Body of pancreas (tissue), 4 donors: ENCODE data around the gene ST3GAL3. TPM values are rescaled to one million over a fixed set of nuclear protein-coding genes. Genes with fewer than 3 reads are reported as not detected.

Experiments used
- ATAC-seq: fragments of 150-250 bp; one replicate; pipeline ENCODE4 v1.9.1; 2016
- DNase-seq, 4 donors: peaks; one replicate each; pipeline ENCODE4 v3.0.0-alpha.2; 2019
- H3K27ac ChIP-seq, 4 donors: fragments of 200-600 bp; sonication (generic); 1 replicate in 3 of 4; 2 replicates in 1 of 4; pipeline versions ENCODE4 v1.5.1 to v1.6.1; 2016 to 2019; ENCODE audit warnings: mild to moderate bottlenecking in 1 of 4, mixed read lengths in 1 of 4, moderate library complexity in 1 of 4
- H3K27me3 ChIP-seq, 2 donors: fragments of 200-600 bp; sonication (generic); one replicate each; pipeline ENCODE4 v1.6.0; 2016; ENCODE audit warnings: mild to moderate bottlenecking in 1 of 2
- H3K36me3 ChIP-seq, 2 donors: fragments of 200-600 bp; sonication (generic); replicated peaks in 1 of 2; 2 replicates each; pipeline ENCODE4 v1.5.1; 2016; ENCODE audit warnings: low read depth in 2 of 2; ENCODE audit not compliant: insufficient read depth in 1 of 2
- H3K4me1 ChIP-seq: fragments of 200-600 bp; sonication (generic); one replicate; pipeline ENCODE4 v1.6.0; 2016
- H3K4me3 ChIP-seq, 2 donors: fragments of 200-600 bp; sonication (generic); 1 replicate in 1 of 2; 2 replicates in 1 of 2; pipeline ENCODE4 v1.5.1; 2016 to 2019
- H3K9me3 ChIP-seq, 3 donors: fragments of 200-600 bp; sonication (generic); 1 replicate in 2 of 3; 2 replicates in 1 of 3; pipeline ENCODE4 v1.5.1; 2016
- POLR2A ChIP-seq, 3 donors: fragments of 450-650 bp; IDR thresholded peaks; one replicate each; pipeline ENCODE4 v1.6.1; 2016; ENCODE audit warnings: antibody characterized with exemption in 3 of 3, mild to moderate bottlenecking in 2 of 3
- WGBS, 2 donors: methylation state at CpG; one replicate each; pipeline ENCODE4 v1.1.5; 2017; 5-methylcytosine and 5-hydroxymethylcytosine counted together
- intact Hi-C: fragments of 100-400 bp; cut with DNase I; formaldehyde crosslinking; loops from one replicate; pipeline ENCODE4 v1.15.1; 2023
- total RNA-seq, 2 donors: library from RNA; depleted of rRNA; stranded (reverse); fragments of >200 nt; gene quantifications; one replicate each; pipeline ENCODE4 v1.1.0, GENCODE V29; 2016
- TF ChIP-seq, protein P1 (sequence below), 7 experiments: fragments of 450-650 bp in 4 of 7; fragments of 200-600 bp in 3 of 7; sonication (generic) in 3 of 7; IDR thresholded peaks; one replicate each; pipeline ENCODE4 v1.5.1; 2016 to 2019; ENCODE audit warnings: antibody characterized with exemption in 7 of 7

Gene ST3GAL3
- total RNA-seq, 2 donors from 2014 or later = 14.5 to 15.2 TPM

DNA sequence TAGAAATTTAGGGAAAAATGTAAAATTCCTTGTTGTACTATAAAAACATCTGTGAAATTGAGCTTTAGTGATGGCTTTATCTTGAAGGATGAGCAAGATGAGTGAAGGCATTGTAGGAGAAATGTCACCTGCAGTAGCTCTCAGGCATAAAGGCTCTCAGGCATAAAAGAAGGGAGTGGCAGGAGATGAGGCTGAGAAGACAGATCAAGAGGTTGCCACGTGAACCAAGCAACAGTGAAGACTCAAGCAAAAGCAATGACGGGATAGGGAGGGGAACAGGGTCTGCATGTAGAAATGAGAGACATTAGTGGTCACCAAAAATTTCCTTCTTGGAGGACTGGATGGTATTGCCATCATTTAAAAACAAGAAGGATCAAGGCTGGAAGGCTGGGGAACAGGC lies 98.8 kb downstream of the ST3GAL3 start:
- H3K9me3 ChIP-seq = no peaks in the 10 kb centered on the region
- no peak for DNase-seq
- TF ChIP-seq, protein P1, sequence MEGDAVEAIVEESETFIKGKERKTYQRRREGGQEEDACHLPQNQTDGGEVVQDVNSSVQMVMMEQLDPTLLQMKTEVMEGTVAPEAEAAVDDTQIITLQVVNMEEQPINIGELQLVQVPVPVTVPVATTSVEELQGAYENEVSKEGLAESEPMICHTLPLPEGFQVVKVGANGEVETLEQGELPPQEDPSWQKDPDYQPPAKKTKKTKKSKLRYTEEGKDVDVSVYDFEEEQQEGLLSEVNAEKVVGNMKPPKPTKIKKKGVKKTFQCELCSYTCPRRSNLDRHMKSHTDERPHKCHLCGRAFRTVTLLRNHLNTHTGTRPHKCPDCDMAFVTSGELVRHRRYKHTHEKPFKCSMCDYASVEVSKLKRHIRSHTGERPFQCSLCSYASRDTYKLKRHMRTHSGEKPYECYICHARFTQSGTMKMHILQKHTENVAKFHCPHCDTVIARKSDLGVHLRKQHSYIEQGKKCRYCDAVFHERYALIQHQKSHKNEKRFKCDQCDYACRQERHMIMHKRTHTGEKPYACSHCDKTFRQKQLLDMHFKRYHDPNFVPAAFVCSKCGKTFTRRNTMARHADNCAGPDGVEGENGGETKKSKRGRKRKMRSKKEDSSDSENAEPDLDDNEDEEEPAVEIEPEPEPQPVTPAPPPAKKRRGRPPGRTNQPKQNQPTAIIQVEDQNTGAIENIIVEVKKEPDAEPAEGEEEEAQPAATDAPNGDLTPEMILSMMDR (IDR thresholded peaks at IDR 0.05) = no peak
- no peak for TF ChIP-seq POLR2A (IDR thresholded peaks at IDR 0.05)
- 91 to 98% methylated on average over 2 of the region's 2 CpGs for WGBS, 2 donors
- H3K36me3 ChIP-seq = no peaks in the 10 kb centered on the region
- intact Hi-C loops = no loop called here
- no peak for ATAC-seq
- H3K4me3 ChIP-seq = no peak overlapping the region
- H3K27ac ChIP-seq = no peak overlapping the region
- H3K4me1 ChIP-seq = no peaks in the 10 kb centered on the region
- no peaks in the 10 kb centered on the region for H3K27me3 ChIP-seq

DNA sequence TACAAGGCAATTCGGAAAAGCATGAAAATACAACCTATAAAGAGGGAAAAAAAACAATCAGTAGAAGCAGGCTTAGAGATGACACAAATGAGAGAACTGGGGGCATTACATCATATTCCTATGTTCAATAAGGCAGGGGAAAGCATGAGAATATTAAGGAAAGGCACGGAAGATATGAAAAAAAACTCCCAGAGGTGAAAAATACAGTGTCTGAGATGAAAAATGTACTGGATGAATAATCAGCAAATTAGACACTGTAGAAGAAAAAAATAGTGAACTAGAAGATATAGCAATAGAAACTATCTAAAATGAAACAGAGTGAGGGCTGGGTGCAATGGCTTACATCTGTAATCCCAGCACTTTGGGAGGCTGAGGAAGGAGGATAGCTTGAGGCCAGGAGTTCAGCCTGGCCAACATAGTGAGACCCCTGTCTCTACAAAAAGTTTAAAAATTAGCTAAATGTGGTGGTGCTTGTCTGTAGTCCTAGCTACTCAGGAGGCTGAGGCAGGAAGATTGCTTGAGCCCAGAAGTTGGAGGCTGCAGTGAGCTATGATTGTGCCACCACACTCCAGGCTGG lies 101.8 kb downstream of the ST3GAL3 start:
- H3K4me1 ChIP-seq = no peaks in the 10 kb centered on the region
- DNase-seq = no peak
- 98 to 100% methylated on average over 2 of the region's 2 CpGs for WGBS, 2 donors

DNA sequence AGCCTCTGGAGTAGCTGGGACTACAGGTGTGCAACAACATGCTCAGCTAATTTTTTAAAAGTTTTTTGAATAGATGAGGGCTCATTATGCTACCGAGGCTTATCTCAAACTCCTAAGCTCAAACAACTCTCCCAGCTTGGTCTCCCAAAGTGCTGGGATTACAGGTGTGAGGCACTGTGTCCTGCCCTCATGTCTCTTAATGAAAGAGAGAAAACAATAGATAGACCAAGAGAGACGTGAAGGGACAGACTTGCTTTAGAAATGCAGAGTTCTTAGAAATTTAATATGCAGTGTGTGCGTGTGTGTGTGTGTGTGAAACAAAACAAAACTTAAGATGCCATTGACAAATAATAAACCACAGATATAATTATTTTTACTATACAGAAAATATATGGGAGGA lies 105.2 kb downstream of the ST3GAL3 start:
- DNase-seq (no peak), ATAC-seq (no peak)
- no peak overlapping the region for H3K4me3 ChIP-seq
- no peaks in the 10 kb centered on the region for H3K36me3 ChIP-seq
- H3K27ac ChIP-seq = no peak overlapping the region
- whole genome bisulfite sequencing, 2 donors = 68 to 74% methylated on average over 3 of the region's 3 CpGs
- H3K4me1 ChIP-seq = no peaks in the 10 kb centered on the region
- TF ChIP-seq, protein P1 (IDR thresholded peaks at IDR 0.05) = no peak
- TF ChIP-seq POLR2A (IDR thresholded peaks at IDR 0.05) = no peak
- H3K9me3 ChIP-seq = no peaks in the 10 kb centered on the region
- H3K27me3 ChIP-seq = no peaks in the 10 kb centered on the region
- intact Hi-C loops = no loop called here

More for the DNA sequence above, 101.8 kb downstream of the ST3GAL3 start:
- Histone ChIP-seq H3K36me3 (no peaks in the 10 kb centered on the region), H3K4me3 (no peak overlapping the region), H3K27ac (no peak overlapping the region), H3K9me3 (no peaks in the 10 kb centered on the region), H3K27me3 (no peaks in the 10 kb centered on the region)
- intact Hi-C loops = no loop called here
- no peak for ATAC-seq
- no peak for TF ChIP-seq POLR2A (IDR thresholded peaks at IDR 0.05)
- TF ChIP-seq, protein P1 (IDR thresholded peaks at IDR 0.05) = no peak

DNA sequence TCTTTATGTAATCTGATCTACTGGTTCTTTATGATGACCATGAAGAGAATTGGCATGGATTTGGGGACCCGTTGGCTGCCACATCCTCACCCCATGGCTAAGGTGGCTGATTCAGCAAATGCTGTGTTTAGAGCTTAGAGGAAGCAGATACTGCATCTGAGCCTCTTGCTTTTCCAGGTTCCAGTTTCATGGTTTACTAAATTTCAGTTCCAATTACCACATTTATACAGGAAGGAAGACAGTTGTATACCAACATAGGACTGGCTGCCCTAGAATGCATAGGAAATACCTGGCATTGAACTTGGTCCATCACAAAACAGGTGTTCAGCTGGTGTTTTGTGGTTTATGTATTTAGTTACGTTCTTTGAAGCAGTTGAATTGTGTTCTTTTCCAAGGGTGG lies 107.1 kb downstream of the ST3GAL3 start:
- TF ChIP-seq, protein P1 (IDR thresholded peaks at IDR 0.05) = no peak
- TF ChIP-seq POLR2A (IDR thresholded peaks at IDR 0.05) = no peak

DNA sequence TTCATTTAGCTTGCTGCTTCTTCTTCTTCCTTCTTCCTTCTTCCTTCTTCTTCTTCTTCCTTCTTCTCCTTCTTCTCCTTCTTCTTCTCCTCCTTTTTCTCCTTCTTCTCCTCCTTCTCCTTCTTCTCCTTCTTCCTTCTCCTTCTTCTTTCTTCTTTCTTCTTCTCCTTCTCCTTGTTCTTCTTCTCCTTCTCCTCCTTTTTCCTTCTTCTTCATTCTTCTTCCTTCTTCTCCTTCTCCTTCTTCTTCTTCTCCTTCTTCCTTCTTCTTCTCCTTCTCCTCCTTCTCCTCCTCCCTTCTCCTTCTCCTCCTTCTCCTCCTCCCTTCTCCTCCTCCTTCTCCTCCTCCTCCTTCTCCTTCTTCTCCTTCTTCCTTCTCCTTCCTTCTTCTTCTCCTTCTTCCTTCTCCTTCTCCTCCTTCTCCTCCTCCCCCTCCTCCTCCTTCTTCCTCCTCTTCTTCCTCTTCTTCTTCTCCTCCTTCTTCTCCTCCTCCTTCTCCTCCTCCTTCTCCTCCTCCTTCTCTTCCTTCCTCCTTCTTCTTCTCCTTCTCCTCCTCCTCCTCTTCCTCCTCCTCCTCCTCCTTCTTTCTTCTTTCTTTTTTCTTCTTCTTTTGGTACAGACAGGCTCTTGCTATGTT lies 110.1 kb downstream of the ST3GAL3 start:
- Histone ChIP-seq H3K27me3 (no peaks in the 10 kb centered on the region), H3K4me3 (no peak overlapping the region), H3K27ac (no peak overlapping the region), H3K4me1 (no peaks in the 10 kb centered on the region), H3K36me3 (no peaks in the 10 kb centered on the region), H3K9me3 (no peaks in the 10 kb centered on the region)
- ATAC-seq = no peak
- intact Hi-C loops = no loop called here
- DNase-seq = no peak
- TF ChIP-seq POLR2A (IDR thresholded peaks at IDR 0.05) = no peak
- TF ChIP-seq, protein P1 (IDR thresholded peaks at IDR 0.05) = no peak

More for the DNA sequence above, 107.1 kb downstream of the ST3GAL3 start:
- H3K9me3 ChIP-seq = no peaks in the 10 kb centered on the region
- no peak overlapping the region for H3K27ac ChIP-seq
- 86% methylated on average over 2 of the region's 2 CpGs for WGBS, 2 donors
- intact Hi-C loops = no loop called here
- no peaks in the 10 kb centered on the region for H3K36me3 ChIP-seq
- no peaks in the 10 kb centered on the region for H3K4me1 ChIP-seq
- DNase-seq (no peak), ATAC-seq (no peak)
- no peak overlapping the region for H3K4me3 ChIP-seq
- no peaks in the 10 kb centered on the region for H3K27me3 ChIP-seq
